Skin of body (tissue), 2 donors: Measurements from ENCODE around the gene FNBP1L. TPM values are rescaled to one million over a fixed set of nuclear protein-coding genes. Genes with fewer than 3 reads are reported as not detected.
"Not testable (repeated sequence)": the region's sequence is repeated elsewhere in the genome, so short reads cannot be mapped to it uniquely, and the experiment has no call there.

Experiments
- DNase-seq: peaks from one replicate; lab custom pipeline; 2025; lab: John Stamatoyannopoulos, UW
- total RNA-seq: library from RNA; depleted of rRNA; stranded (reverse); fragments of >200 nt; gene quantifications from one replicate; pipeline ENCODE4 v1.2.3, GENCODE V29; 2014

FNBP1L gene
- total RNA-seq, 1 donor from 2014 or later: 49.0 TPM

DNA sequence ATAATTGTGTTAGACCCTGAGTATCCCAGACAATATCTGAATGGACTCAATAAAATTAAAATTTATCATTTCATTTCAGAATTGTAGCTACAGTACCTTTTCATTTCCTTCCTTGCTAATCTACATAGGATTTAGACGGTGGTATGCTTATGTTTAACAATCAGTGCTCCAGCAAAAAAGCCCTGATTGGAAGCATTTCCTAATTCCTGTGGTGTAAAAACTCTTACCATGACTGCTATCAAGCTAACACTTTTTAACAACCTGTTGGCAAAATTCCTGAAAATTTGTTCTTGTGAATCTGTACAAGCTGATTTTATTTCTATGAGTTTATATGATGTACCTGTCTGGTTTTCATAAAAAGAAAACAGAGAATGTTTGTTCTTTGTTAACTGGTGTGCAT is 5.2 kb upstream of the FNBP1L start:
- DNase-seq: no peak

DNA sequence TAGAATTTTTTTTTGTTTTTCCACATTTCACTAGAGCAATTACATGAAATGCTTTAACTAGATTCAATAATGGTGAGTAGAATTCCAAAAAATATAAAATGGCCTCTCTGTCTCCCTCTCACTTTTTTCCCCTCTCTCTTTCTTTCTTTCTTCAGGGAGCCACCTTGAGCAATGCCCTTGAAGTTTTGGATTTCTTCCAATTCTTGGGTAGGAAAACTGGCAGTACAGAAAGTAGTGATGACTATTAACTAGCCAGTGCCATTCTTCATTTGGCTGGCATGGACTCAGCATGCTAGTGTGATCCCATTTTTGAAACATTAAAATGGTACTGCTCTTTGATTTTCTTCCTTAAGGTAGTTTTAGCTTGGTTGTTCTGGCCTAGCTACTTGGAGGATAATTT is 4.5 kb upstream of the FNBP1L start:
- no peak for DNase-seq

DNA sequence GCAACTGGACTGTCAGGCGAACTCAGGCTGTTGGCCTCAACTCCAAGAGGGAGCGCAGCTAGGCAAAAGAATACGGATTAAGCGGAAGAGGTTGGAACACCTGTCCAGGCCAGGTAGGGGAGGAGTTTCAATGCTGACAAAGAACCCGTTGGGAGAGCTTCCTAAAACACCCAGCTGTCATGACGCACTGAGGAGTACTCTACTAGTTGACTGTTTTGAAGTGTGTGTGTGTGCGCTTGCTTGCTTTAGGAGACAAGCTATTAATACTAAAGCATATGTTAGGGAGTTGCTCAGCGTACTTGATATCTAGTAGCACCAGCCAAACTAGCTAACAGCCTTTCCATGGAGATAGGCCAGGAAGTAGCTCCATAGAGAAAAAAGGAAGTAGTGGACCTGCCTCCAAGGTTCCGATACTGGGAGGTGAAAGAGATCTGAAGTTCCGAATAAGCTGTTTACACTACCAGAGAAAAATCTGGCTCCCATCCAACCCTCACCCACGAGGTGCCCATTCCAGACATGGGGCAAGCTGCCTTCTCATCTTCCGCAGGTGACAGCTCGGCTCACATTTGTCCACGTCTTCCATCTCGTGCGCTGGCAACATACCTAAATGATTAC is 974 bp upstream of the FNBP1L start:
- no peak for DNase-seq

DNA sequence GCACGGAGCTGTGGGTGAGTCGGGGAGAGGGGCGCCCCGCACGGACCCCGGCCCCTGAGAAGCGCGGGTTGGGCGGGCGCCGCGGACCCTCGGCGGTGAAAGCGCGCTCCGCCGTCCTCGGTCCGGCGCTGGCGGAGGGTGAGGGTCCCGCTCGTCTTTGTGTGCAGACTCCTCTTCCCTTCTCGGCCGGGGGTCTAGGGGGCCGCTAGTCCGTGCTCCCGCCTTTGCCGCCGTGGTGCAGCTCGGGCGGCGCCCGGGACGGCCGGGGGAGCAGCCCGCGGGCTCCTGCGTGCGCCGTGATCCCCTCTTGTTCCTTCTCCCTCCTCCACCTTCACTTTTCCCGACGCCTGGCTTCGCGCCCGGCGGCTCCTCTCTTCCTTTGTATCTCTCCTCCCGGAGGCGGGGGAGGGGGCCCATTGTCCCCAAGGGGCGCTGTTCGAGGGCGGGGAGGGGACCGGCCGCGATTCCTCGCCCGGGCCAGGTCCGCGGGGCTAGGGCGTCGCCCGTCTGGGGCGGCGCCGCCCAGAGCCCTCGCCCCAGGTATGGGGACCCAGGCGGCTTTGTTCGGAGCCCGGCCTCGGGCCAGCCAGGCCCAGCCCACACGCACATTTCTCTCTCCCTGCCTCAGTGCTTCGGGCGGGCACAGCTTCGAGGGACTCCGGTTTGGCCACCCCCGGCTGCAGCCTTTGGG is 519 bp downstream of the FNBP1L start:
- DNase-seq: no peak

DNA sequence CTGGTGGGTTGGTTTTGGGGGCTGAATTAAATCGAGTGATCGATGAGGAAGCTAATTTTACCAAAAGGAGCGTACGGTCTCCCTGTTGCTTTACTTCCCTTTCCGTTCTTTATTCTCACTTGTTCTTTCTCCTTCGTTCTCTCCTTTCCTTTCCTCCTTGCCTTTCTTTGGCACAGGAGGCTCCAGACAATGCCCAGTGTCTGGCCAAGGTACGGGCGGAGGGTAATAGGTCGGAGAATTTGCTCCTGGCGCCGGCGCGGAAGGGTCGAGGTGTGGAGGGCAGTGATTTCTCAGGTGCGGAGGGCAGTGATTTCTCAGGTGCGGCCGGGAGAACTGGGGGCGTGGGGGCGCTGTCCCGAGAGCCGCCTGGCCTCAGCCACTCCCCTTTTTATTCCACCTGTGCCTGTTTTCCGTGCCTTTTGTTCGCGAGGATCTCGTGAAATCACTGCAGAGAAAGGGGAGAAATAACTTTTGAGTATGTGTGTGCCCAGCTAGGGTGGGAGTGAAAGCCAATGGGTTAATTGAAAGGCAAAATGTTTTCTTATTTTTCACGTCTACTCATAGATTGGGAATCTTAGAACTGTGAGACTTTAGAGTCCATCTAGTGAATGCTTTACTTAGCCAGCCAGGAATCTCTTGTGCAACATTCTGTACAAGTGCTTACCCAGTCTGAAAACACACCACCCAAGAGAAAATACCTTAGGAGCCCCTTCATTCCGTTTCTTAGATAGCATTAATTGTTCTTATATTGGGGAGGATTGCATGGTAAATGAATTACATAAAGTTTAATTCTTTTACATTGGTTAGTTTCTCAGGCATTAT is 1.3 kb downstream of the FNBP1L start:
- no peak for DNase-seq

DNA sequence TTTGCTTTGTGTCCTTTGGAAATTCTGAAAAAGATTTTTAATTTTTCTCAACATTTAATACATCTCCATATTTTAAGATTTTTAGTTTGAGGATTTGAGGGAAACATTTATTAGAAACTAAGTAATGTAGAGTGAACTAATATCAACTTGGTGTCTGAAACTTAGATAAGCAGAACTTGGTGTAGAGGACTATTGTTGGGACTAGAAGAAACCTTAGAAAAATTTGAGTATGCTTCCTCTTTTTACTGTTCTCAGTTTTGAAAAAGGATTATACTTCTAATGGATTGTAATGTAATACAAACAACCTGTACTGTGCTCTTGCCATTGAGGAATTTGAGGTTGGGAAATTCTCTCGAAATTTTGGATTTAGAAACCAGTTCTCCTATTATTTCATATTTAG is 2.4 kb downstream of the FNBP1L start:
- no peak for DNase-seq

DNA sequence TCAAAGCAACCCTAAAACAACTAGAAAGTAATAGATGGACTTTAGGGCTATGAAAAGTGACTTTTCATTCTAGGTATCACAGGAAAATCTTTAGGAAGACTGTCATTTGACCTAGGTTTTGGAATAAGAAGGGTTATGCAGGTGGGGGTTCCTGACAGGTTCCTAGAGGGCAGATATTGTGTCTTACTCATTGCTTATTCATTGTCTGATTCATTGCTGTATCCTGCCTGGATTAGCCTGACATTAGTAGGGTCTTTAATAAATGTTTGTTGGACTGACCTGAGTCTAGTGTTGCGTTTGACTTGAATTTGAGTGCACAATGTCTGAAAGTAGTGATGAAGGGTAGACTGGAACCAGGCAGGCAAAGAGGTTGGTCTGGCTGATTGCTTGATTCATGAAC is 6.0 kb downstream of the FNBP1L start:
- no peak for DNase-seq

DNA sequence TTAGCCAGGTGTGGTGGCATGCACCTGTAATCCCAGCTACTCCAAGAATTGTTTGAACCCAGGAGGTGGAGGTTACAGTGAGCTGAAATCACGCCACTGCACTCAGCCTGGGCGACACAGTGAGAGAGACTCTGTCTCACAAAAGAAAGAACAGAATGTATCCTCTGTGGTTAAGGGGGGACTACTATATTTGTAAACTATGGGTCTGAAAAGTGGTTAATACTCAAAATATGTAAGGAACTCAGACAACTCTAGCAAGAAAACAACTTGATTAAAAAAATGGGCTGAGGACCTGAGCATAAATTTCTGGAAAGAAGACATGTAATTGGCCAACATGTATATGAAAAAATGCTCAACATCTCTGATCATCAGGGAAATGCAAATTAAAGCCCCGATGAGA is 11.2 kb downstream of the FNBP1L start:
- no peak for DNase-seq

DNA sequence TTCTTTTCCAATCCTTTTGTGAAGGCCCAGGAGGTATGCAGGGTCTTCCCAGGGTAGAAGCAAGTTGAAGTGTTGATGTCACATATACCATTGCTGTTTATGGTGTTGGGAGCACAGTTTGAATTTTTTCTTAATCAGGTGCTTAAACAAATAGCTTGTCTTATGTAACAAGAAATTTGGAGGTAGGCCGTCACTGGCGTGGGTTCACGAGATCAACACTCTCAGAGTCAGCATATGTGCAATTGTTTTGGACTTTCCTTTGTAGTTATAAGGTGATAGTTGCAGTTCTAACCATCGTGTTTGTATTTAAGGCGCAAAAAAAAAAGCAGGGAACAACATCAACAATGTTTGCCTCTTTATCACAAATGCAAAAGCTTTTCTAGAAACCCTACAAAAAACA is 13.3 kb downstream of the FNBP1L start:
- no peak for DNase-seq

DNA sequence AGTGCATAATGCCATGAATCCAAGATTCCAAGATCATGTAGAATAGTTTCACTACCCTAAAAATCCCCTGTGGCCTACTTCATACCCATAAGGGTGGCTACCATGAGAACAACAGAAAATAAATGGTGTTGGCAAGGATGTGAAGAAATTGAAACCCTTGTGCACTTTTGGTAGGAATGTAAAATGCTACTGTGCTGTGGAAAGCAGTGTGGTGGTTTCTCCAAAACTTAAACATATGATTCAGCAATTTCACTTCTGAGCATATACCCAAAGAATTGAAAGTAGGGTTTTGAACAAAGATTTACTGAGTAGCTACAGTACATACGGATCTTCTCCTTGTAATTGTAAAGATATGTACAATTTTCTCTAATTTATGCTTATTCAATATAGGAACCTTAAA is 16.0 kb downstream of the FNBP1L start:
- DNase-seq: no peak

DNA sequence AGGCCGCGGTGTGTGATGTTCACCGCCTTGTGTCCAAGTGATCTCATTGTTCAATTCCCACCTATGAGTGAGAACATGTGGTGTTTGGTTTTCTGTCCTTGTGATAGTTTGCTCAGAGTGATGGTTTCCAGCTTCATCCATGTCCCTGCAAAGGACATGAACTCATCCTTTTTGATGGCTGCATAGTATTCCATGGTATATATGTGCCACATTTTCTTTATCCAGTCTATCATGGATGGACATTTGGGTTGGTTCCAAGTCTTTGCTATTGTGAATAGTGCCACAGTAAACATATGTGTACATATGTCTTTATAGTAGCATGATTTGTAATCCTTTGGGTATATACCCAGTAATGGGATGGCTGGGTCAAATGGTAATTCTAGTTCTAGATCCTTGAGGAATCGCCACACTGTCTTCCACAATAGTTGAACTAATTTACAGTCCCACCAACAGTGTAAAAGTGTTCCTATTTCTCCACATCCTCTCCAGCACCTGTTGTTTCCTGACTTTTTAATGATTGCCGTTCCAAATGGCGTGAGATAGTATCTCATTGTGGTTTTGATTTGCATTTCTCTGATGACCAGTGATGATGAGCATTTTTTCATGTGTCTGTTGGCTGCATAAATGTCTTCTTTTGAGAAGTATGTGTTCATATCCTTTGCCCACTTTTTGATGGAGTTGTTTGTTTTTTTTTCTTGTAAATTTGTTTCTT is 17.6 kb downstream of the FNBP1L start:
- not testable (repeated sequence) for DNase-seq

DNA sequence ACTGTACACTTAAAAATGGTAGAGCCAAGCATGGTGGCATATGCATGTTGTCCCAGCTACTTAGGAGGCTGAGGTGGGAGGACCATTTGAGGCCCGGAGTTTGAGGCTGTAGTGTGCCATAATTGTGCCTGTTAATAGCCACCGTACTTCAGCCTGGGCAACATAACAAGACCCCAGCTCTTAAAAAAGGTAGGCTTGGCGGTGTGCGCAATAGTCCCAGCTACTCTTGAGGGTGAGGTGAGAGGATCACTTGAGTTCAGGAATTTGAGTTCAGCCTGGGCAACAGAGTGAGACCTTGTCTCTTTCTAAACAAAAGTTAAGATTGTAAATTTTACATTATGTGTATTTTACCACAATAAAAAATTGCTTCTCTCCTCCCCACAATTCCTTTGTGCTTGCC is 19.7 kb downstream of the FNBP1L start:
- DNase-seq: no peak

DNA sequence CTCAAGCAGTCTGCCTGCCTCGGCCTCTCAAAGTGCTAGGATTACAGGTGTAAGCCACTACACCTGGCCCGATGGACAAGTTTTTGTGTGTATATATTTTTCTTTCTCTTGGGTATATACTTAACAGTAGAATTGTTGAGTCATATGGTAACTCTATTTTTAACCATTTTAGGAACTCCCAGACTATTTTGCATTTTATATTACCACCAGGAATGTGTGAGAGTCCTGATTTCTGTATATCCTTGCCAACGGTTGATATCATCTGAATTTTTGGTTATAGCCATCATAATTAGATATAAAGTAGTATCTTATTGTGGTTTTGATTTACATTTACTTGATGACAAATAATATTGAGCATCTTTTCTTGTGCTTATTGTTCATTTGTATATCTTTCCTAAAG is 20.7 kb downstream of the FNBP1L start:
- DNase-seq: no peak

DNA sequence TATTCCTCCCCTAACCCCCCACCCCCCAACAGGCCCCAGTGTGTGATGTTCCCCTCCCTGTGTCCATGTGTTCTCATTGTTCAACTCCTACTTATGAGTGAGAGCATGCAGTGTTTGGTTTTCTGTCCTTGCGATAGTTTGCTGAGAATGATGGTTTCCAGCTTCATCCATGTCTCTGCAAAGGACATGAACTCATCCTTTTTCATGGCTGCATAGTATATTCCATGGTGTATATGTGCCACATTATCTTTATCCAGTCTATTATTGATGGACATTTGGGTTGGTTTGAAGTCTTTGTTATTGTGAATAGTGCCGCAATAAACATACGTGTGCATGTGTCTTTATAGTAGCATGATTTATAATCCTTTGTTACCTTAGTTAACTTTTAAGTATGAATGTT is 21.3 kb downstream of the FNBP1L start:
- DNase-seq: not testable (repeated sequence)

DNA sequence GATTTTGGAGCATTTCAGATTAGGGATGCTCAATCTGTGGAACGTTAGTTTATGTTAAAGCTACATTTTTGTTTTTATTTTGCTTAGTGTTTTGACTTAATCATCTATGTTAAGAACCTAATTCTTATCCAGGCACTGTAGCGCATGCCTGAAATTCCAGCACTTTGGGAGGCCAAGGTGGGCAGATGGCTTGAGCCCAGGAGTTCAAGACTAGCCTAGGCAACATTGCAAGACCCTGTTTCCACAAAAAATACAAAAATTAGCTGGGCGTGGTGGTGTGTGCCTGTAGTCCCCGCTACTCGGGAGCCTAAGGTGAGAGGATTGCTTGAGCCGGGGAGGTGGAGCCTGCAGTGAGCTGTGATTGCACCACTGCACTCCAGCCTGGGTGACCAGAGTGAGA is 23.4 kb downstream of the FNBP1L start:
- no peak for DNase-seq

DNA sequence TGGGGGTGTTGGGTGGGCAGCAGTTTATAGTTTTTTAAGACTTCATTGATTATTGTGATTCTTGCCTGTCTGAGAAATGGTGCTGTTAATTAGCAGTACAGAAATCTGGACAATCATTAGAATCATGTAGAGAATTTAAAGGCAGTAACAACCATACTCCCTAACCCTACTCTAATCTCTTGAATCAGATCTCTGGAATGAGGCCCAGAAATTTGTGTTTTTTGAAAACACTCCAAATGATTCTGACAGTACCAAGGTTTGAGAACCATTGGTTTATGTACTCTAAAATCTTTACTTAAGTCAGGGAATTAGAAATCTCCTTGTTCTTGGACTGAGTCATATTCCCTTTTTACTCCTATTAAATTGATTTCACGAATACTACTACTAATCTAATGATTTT is 24.0 kb downstream of the FNBP1L start:
- DNase-seq: no peak

DNA sequence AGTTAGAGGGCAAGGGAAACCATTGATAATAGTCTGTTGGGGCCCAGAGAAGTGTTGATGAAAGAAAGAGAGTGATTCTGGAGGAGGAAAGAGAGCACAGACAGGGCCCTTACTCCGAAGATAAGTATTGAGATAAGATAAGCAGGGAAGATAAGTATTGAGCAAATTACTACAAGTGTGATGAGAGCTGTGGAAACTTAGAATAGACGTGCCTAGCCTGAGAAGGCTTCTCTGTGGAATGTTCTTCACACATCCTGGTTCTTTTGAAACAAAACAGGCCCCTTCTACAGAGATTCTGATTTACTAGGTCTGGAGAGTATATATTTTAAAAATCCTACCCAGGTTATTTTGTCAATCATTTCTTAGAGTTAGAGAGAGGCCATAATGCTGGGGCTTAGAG is 26.4 kb downstream of the FNBP1L start:
- DNase-seq: no peak

DNA sequence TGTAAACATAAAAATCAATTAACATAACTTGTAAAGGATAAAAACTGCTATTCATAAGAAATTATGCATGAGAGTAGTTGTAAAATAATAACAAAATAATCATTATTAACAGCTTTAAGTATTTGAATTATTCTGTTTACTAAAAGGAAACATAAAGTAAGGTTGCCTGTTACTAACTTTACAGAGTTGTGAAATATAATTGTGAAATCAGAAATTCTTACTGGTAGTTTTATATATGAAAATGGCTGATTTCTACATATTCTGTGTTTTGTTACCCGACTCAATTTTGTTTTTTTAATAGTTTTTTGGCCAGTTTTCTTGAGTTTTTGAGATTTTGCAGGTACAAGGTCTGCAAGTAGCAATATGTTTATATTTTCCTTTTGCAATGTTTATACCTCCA is 27.8 kb downstream of the FNBP1L start:
- no peak for DNase-seq

DNA sequence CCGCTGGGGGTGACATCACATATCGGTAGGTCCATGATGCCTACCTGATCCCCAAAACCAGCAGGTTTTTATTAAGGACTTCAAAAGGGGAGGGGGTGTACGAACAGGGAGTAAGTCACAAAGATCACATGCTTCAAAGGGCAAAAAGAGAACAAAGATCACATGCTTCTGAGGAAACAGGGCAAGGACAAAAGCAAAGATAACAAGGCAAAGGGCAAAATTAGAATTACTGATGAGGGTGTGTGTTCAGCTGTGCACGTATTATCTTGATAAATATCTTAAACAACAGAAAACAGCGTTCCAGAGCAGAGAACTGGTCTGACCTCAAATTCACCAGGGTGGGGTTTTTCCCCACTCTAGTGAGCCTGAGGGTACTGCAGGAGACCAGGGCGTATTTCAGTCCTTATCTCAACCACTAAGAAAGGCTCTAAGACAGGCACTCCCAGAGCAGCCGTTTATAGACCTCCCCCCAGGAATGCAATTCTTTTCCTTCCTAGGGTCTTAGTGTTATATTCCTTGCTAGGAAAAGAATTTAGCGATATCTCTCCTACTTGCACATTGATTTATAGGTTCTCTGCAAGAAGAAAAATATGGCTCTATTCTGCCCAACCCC is 31.3 kb downstream of the FNBP1L start:
- DNase-seq: not testable (repeated sequence)

DNA sequence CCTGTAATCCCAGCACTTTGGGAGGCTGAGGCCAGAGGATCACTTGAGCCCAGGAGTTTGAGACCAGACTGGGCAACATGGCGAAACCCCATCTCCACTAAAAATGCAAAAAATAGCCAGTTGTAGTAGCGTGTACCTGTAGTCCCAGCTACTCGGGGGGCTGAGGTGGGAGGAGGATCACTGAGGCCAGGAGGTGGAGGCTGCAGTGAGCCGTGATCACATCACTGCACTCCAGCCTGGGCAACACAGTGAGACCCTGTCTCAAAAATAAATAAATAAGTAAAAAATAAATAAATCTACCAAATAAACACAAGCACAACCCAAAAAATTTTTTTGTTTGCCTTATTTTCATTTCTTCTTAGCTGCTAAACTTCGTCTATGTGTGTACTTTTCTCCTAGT is 34.0 kb downstream of the FNBP1L start:
- not testable (repeated sequence) for DNase-seq

DNA sequence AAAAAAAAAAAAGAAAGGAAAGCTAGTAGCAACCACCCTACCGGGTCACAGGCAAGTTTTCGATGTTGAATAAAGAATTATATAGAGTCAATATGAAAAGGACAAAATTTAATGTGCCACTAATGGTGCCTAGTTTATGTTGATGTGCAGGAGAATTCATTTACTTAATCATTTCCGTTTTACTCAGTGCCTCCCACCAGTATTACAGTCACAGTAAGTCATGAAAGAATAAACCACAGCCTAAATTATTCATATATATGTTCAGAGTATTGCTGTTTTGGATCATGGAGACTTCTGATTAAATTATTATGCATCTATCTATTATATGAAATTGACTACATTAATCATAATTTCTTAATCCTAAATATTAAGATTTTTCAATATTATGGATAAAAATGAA is 35.3 kb downstream of the FNBP1L start:
- DNase-seq: no peak

DNA sequence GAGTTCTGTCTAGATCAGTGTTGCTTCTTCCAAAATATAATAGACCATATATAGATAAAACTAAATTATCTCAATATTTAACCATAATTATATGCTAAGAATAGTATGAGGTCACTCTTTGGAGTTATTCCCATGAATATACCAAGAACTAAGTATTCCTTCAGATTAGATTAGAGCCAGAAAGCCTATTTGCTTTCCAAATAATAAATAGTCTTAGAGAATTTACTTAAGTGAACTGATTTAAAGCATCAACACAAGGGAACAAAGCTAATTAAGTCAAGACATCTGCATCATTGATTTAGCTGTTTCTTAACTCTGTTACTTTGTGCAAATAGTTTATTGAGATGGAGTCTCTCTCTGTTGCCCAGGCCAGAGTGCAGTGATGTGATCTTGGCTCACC is 35.7 kb downstream of the FNBP1L start:
- DNase-seq: no peak
